ENCODE results near the gene SEC61A2. TPM values are rescaled to one million over a fixed set of nuclear protein-coding genes. Genes with fewer than 3 reads are reported as not detected.

SEC61A2 gene
- total and polyA plus RNA-seq, 2 of the 4 experiments (the other 2 are of a cell fraction) = 6.8 to 10.3 TPM

DNA sequence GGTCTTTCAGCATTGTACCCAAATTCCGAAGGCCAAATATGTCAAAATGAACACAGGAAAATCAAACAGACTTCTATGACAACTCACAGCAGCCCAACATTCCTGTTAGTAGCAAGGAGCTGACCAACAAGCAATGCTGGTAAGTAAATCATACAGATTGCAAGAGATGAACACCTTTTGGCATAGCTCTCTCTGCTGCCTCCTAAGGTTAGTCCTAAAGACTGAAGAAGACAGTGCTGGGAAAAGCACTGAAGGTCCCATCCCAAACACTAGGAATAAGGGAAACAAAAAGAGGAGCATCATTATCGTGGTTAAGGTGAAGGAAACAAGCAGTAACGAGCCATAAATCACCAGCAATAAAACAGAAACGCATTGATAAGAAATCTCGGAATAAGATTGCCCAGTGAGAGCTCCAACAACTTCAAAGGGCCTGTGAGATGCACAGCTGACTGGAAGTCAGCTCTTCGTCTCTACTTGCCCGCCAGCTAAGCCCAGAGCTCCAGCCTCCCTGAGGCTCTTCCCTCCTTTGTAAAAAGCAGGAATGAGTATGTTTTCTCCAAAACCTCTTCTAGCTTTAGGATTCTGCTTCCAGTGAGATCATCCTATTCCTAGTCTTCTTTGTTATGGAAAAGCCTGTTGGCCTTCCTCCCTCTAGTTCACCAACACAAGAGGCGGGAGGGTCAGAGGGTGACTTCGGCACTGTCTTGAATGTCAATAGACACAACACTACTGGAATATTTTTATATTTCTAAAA lies 50.9 kb downstream of the SEC61A2 start:
- TF ChIP-seq CHD1 (IDR thresholded peaks at IDR 0.05; ENCODE audit: low read depth, low read length) (no peak), POLR2A (IDR thresholded peaks at IDR 0.05; ENCODE audit: low read depth, low read length) (no peak), NFE2L2 (IDR thresholded peaks at IDR 0.05; ENCODE audit: low read depth, low read length) (no peak), SMC3 (IDR thresholded peaks at IDR 0.05; ENCODE audit: low read depth, low read length) (no peak), FOS (IDR thresholded peaks at IDR 0.05; ENCODE audit: low read depth, low read length) (no peak), RAD21 (IDR thresholded peaks at IDR 0.05; ENCODE audit: low read length) (no peak), BHLHE40 (IDR thresholded peaks at IDR 0.05; ENCODE audit: low read depth, low read length) (no peak), RCOR1 (IDR thresholded peaks at IDR 0.05; ENCODE audit: insufficient replicate concordance, low read length) (no peak), MAZ (IDR thresholded peaks at IDR 0.05; ENCODE audit: borderline replicate concordance, low read depth, low read length) (no peak), RFX5 (IDR thresholded peaks at IDR 0.05; ENCODE audit: low read depth, low read length) (no peak), MAFK (IDR thresholded peaks at IDR 0.05; ENCODE audit: low read depth, low read length) (no peak)
- TF ChIP-seq, protein P1, sequence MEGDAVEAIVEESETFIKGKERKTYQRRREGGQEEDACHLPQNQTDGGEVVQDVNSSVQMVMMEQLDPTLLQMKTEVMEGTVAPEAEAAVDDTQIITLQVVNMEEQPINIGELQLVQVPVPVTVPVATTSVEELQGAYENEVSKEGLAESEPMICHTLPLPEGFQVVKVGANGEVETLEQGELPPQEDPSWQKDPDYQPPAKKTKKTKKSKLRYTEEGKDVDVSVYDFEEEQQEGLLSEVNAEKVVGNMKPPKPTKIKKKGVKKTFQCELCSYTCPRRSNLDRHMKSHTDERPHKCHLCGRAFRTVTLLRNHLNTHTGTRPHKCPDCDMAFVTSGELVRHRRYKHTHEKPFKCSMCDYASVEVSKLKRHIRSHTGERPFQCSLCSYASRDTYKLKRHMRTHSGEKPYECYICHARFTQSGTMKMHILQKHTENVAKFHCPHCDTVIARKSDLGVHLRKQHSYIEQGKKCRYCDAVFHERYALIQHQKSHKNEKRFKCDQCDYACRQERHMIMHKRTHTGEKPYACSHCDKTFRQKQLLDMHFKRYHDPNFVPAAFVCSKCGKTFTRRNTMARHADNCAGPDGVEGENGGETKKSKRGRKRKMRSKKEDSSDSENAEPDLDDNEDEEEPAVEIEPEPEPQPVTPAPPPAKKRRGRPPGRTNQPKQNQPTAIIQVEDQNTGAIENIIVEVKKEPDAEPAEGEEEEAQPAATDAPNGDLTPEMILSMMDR (conservative IDR thresholded peaks at IDR 0.05; ENCODE audit: low read depth, low read length) = no peak
- TF ChIP-seq, protein P2, sequence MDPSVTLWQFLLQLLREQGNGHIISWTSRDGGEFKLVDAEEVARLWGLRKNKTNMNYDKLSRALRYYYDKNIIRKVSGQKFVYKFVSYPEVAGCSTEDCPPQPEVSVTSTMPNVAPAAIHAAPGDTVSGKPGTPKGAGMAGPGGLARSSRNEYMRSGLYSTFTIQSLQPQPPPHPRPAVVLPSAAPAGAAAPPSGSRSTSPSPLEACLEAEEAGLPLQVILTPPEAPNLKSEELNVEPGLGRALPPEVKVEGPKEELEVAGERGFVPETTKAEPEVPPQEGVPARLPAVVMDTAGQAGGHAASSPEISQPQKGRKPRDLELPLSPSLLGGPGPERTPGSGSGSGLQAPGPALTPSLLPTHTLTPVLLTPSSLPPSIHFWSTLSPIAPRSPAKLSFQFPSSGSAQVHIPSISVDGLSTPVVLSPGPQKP (IDR thresholded peaks at IDR 0.05; ENCODE audit: borderline replicate concordance, low read depth, low read length) = no peak
- TF ChIP-seq, protein P3, sequence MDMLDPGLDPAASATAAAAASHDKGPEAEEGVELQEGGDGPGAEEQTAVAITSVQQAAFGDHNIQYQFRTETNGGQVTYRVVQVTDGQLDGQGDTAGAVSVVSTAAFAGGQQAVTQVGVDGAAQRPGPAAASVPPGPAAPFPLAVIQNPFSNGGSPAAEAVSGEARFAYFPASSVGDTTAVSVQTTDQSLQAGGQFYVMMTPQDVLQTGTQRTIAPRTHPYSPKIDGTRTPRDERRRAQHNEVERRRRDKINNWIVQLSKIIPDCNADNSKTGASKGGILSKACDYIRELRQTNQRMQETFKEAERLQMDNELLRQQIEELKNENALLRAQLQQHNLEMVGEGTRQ (IDR thresholded peaks at IDR 0.05; ENCODE audit: low read depth, low read length) = no peak
- no peak overlapping the region for H3K56ac ChIP-seq (ENCODE audit: extremely low read depth, insufficient read depth, low read length)
- H3K23ac ChIP-seq (ENCODE audit: low read depth, low read length) = no peak overlapping the region
- WGBS, 2 experiments (ENCODE audit: extremely low coverage in 2 of 2, insufficient read length in 1 of 2) = 40% methylated on average over 1 of the region's 9 CpGs; no CpG with 5 or more reads in 1 of the 2 experiments
- H4K5ac ChIP-seq (ENCODE audit: low read depth, low read length) = no peak overlapping the region
- no peak for ATAC-seq (ENCODE audit: low read depth)
- in situ Hi-C loops (cut with MboI; ENCODE audit: low sequenced_read_pairs) (no loop called here), intact Hi-C loops (cut with micrococcal nuclease) (no loop called here), dilution Hi-C loops (cut with HindIII; ENCODE audit: low sequenced_read_pairs, unreplicated experiment) (no loop called here)
- peaks cover 5 to 11% of the 10 kb centered on the region in 2 experiments; a peak in 2 of 4 replicates for H3K79me1 ChIP-seq (ENCODE audit: low read depth in 1 of 2, low read length in 2 of 2)
- H2BK120ac ChIP-seq (ENCODE audit: low read depth, low read length) = no peak overlapping the region
- ChIA-PET POLR2A (ENCODE audit: unreplicated experiment) (interaction anchor here (0.9 kb wide), 1 partner anchor 15 kb away, joined by 3 read pairs; no protein-coding TSS in a partner anchor), CTCF (no interaction called here)
- no peak overlapping the region for H3K18ac ChIP-seq (ENCODE audit: low read depth, low read length)
- H3K14ac ChIP-seq (replicated peaks; ENCODE audit: low read depth, low read length) = no peak overlapping the region
- H3K4me2 ChIP-seq (ENCODE audit: low read depth, low read length) = no peak overlapping the region
- H3K36me3 ChIP-seq (ENCODE audit: control insufficient read depth, insufficient read depth, low read length) = peaks cover 29% of the 10 kb centered on the region
- H4K91ac ChIP-seq (ENCODE audit: insufficient read depth, low read depth, low read length) = no peak overlapping the region
- H3K9me1 ChIP-seq (ENCODE audit: insufficient read depth, low read length) = no peaks in the 10 kb centered on the region
- H2BK15ac ChIP-seq (ENCODE audit: low read depth, low read length) = no peak overlapping the region
- peaks cover 1% of the 10 kb centered on the region; the same call in 1 of the 2 replicates for H3K4me1 ChIP-seq (ENCODE audit: control insufficient read depth, insufficient read depth, low read length)
- H2BK5ac ChIP-seq (ENCODE audit: low read depth, low read length, poor library complexity, severe bottlenecking) = no peak overlapping the region
- DNase-seq = no peak
- H2BK20ac ChIP-seq (ENCODE audit: low read depth, low read length) = no peak overlapping the region
- no peaks in the 10 kb centered on the region for H3K9me3 ChIP-seq (ENCODE audit: control insufficient read depth, insufficient read depth, low read length)
- no peak overlapping the region for H2AK5ac ChIP-seq (ENCODE audit: low read depth, low read length)
- H4K8ac ChIP-seq (ENCODE audit: low read depth in 2 of 2, low read length in 2 of 2) = no peak overlapping the region
- no peaks in the 10 kb centered on the region for H4K20me1 ChIP-seq (ENCODE audit: insufficient read depth, low read length)
- H3K9ac ChIP-seq (ENCODE audit: low read depth, low read length) = no peak overlapping the region
- BruUV-seq (replicated peaks) = no TSS peak
- H3K27ac ChIP-seq (ENCODE audit: insufficient read depth, low read length) = no peak overlapping the region
- H3K27me3 ChIP-seq (ENCODE audit: control insufficient read depth, insufficient read depth, low read length) = no peaks in the 10 kb centered on the region
- H3K4me3 ChIP-seq (ENCODE audit: insufficient read depth, low read depth, low read length) = no peak overlapping the region
- no peak overlapping the region for H2AFZ ChIP-seq (replicated peaks; ENCODE audit: low read length, poor library complexity)
- no peak overlapping the region for H3K4ac ChIP-seq (ENCODE audit: low read depth, low read length)
- no peak overlapping the region for H2AK9ac ChIP-seq (replicated peaks; ENCODE audit: low read depth, low read length, poor library complexity)
